Adrenal gland (tissue), 5 donors: Measurements from ENCODE around the gene C2orf78.

Experiments used
- POLR2A ChIP-seq, 2 donors: fragments of 450-650 bp; IDR thresholded peaks; one replicate each; pipeline ENCODE4 v1.6.1; 2017; ENCODE audit warnings: antibody characterized with exemption in 2 of 2, mild to moderate bottlenecking in 2 of 2, moderate library complexity in 1 of 2
- TF ChIP-seq, protein P1 (sequence below), 6 experiments: fragments of 450-650 bp in 4 of 6; fragments of 200-600 bp in 2 of 6; sonication (generic) in 1 of 6; IDR thresholded peaks; 1 replicate in 5 of 6; 2 replicates in 1 of 6; pipeline versions ENCODE4 v1.5.1 to v1.8.0; 2016 to 2021; ENCODE audit warnings: antibody characterized with exemption in 6 of 6, mild to moderate bottlenecking in 2 of 6, moderate library complexity in 1 of 6
- donor health status: DM: no; HTN: no; CAD: no.

DNA sequence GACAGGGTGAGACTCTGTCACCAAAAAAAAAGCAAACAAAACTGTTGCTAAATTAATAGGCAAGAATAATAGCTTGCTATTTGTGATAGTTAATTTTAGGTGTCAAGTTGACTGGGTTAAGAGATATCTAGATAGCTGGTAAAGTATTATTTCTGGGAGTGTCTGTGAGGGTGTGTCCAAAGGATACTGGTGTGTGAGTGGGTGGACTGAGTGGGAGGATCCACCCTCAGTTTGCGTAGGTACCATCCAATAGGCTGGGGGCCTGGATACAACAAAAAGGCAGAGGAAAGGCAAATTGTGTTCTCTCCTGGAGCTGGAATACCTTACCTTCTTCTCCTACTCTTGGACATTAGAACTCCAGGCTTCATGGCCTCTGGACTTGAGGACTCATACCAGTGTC, 19.0 kb upstream of the C2orf78 start:
- TF ChIP-seq, protein P1, sequence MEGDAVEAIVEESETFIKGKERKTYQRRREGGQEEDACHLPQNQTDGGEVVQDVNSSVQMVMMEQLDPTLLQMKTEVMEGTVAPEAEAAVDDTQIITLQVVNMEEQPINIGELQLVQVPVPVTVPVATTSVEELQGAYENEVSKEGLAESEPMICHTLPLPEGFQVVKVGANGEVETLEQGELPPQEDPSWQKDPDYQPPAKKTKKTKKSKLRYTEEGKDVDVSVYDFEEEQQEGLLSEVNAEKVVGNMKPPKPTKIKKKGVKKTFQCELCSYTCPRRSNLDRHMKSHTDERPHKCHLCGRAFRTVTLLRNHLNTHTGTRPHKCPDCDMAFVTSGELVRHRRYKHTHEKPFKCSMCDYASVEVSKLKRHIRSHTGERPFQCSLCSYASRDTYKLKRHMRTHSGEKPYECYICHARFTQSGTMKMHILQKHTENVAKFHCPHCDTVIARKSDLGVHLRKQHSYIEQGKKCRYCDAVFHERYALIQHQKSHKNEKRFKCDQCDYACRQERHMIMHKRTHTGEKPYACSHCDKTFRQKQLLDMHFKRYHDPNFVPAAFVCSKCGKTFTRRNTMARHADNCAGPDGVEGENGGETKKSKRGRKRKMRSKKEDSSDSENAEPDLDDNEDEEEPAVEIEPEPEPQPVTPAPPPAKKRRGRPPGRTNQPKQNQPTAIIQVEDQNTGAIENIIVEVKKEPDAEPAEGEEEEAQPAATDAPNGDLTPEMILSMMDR (IDR thresholded peaks at IDR 0.05), result no peak
- TF ChIP-seq POLR2A (IDR thresholded peaks at IDR 0.05), result no peak
